Activated CD4-positive, CD25-positive, alpha-beta regulatory T cell treated with anti-CD3 and anti-CD28 coated beads, Interleukin-2, amount 50 U/mL, for 24 hours (primary cell): ENCODE data around the gene HERC2.
A peak's percentile ranks its signal among the peaks of the same experiment; 100 is the strongest.
"Not testable (repeated sequence)": the region's sequence is repeated elsewhere in the genome, so short reads cannot be mapped to it uniquely, and the experiment has no call there.

Experiments
- ATAC-seq, 2 donors: fragments of 150-1000 bp; cut with Tn5 transposase; one replicate each; pipeline ENCODE4 v1.10.0; 2021; ENCODE audit warnings: mild to moderate bottlenecking in 1 of 2, moderate library complexity in 1 of 2

Gene HERC2

GRCh38 chr15:28322129-28322588 is at the start of gene HERC2:
HERC2 (minus strand) TSS chr15:28322179; CDS start chr15:28321433, 746 bp downstream.
- not testable (repeated sequence) for ATAC-seq

- not testable (repeated sequence) for ATAC-seq
Observed at GRCh38 chr15:28365502-28365901, 43.5 kb upstream of the HERC2 start.

DNA sequence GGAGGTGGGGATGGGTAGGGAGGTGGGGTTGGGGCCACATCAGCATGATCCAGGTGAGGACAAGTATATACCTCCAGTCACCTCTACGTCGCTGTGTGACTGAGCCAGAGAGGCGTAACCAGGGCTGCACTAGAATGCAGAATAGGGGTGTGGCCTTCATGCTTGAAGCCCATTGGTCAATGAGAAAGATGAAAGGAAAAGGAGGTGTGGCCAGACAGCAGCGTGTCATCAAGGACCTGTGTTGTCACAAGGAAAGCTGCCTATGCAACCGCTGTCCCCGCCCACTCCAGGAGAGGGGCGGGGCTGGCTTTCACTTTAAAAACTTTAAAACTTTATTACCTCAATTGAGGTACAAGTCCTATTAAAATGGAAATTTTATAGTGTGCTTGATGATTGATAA is 36.0 kb upstream of the HERC2 start, which contains the start of gene GOLGA6L24:
GOLGA6L24 (minus strand) TSS at position 101 of the 400 bp plus-strand sequence; CDS start at position 40, 61 bp downstream.
- not testable (repeated sequence) for ATAC-seq

- ATAC-seq = not testable (repeated sequence)
Observed at GRCh38 chr15:28321358-28322078, 461 bp downstream of the HERC2 start.

- ATAC-seq = not testable (repeated sequence)
Observed at GRCh38 chr15:28319725-28320124, 2.3 kb downstream of the HERC2 start.

- ATAC-seq = not testable (repeated sequence)
Observed at GRCh38 chr15:28318828-28319227, 3.2 kb downstream of the HERC2 start.

GRCh38 chr15:28318122-28318521 is 3.9 kb downstream of the HERC2 start:
- not testable (repeated sequence) for ATAC-seq

DNA sequence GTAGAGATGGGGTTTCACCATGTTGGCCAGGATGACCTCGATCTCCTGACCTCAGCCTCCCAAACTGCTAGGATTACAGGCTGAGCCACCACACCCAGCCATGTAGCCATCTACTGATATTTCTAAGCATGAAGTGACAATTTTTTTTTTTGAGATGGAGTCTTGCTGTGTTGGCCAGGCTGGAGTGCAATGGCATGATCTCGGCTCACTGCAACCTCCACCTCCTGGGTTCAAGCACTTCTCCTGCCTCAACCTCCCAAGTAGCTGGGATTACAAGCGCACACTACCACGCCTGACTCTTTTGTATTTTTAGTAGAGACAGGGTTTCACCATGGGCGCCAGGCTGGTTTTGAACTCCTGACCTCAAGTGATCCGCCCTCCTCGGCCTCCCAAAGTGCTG is 5.0 kb downstream of the HERC2 start:
- ATAC-seq = not testable (repeated sequence)

- not testable (repeated sequence) for ATAC-seq
Observed at GRCh38 chr15:28310454-28310853, 11.5 kb downstream of the HERC2 start.

GRCh38 chr15:28308718-28309117 is 13.3 kb downstream of the HERC2 start:
- not testable (repeated sequence) for ATAC-seq

DNA sequence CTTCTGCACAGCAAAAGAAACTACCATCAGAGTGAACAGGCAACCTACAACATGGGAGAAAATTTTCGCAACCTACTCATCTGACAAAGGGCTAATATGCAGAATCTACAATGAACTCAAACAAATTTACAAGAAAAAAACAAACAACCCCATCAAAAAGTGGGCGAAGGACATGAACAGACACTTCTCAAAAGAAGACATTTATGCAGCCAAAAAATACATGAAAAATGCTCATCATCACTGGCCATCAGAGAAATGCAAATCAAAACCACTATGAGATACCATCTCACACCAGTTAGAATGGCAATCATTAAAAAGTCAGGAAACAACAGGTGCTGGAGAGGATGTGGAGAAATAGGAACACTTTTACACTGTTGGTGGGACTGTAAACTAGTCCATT is 16.3 kb downstream of the HERC2 start:
- not testable (repeated sequence) for ATAC-seq

DNA sequence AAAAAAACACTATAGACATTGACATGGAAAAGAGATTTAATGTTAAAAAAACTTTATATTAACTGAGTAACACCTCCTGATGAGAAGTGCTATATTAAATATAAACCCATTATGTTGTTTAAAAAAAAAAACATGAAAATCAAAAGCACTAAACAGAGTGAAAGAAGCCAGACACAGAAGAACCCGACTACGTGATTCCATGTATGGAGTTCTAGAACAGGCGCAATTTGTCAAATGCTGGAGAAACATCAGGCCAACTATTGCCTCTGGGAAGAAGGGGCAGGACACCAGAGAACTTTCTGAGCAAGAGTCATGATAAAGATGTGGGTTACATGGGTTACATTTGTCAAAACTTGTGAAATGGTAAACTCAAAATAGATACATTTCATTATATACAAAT is 24.5 kb downstream of the HERC2 start:
- ATAC-seq = not testable (repeated sequence)

- ATAC-seq = peak; percentile 59 to 61
Observed at GRCh38 chr15:28296814-28297213, 25.2 kb downstream of the HERC2 start.

GRCh38 chr15:28295009-28295563 is 26.9 kb downstream of the HERC2 start:
- ATAC-seq = not testable (repeated sequence)

DNA sequence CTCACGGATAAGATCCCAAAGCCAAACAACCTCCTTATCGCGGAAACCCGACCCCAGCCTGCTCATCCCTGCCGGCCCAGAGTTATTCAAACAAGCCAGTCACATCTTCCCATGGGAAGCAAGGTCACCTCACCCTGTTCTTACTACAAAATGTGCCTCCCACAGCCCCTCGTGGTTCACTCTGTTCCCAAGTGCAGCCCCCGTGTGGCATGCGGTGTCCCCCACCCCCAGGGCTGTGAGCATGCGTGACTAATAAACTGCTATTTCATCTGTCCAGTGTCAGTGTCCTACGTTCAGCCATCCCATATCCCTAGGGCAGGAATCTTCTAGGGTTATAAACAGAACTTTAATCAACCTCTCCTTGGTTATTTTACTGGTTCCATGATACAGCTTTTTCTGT is 27.4 kb downstream of the HERC2 start:
- ATAC-seq = not testable (repeated sequence)

GRCh38 chr15:28289694-28290463 is 32.1 kb downstream of the HERC2 start:
- ATAC-seq = no peak

DNA sequence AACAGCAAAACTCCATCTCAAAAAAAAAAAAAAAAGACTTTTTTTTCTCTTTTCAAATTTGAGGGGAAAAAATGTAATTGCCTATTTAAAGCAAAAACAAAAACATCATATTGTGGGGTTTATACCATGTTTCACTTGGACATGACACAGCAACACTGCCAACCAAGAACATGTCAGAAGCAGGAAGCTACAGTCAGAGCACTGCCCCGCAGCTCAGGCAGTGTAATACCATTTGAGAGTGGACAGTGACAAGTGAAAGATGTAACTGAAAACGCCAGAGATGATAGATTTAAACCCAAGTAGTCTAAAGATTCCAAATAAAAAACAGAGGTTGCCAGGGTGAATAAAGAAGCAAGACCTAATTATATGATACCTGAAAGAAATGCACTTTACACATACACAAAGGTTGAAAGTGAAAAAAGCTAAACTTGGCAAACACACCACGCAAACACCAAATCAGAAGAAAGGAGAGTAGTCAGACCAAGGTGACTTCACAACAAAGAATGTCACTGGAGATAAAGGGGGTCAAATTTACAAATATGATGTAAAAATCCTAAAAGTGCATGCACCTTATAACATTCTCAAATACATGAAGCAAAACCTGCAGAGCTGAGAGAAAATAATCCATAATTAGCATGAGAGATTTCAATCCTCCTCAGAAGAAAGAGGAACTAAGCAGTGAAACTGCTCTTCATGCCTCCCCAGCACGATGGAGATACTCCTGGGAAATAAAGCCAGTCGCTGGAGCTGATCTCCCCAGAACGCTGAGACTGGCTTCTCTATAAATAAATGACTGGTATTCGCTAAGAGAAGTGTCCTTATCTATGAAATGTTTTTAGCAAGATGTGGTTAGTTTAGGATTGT is 32.9 kb downstream of the HERC2 start:
- ATAC-seq = not testable (repeated sequence)

- ATAC-seq = not testable (repeated sequence)
Observed at GRCh38 chr15:28286659-28287058, 35.3 kb downstream of the HERC2 start.

DNA sequence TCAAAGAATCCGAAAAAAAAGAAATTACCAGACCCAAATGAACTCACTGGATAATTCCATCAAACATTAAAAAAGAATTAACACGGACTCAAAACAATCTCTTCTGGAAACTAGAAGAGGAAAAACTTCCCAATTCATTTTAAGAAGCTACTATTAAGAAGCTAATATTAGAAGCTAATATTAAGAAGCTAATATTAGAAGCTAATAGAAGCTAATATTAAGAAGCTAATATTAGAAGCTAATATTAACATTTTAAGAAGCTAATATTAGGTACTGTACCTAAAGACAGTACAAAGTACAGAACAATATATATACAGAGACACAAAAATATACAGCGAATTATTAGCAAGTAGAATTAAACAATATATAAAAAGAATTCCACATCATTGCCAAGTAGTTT is 35.9 kb downstream of the HERC2 start:
- ATAC-seq = no peak

- ATAC-seq = no peak
Observed at GRCh38 chr15:28281876-28282275, 40.1 kb downstream of the HERC2 start.

DNA sequence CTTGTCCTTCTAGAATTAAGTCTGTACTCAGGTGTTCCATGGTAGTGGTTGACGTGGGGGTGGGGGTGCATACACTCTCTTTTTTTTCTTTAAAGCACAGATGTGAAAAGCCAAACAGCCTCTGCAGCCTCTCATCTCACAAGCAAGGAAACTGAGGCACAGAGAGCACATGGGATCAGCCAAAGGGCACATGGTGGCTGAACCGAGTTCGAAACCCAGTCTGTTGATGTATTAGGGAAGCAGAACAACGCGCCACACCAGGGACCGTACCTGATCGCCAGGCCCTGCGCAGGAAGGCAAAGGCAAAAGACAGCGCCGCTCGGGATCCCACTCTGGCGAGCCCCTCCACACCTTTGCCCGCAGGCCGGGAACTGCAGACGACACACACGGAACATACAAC is 47.3 kb downstream of the HERC2 start:
- no peak for ATAC-seq
